HG03439 (cell line): ENCODE results near the gene CEMIP2.
"Not testable (repeated sequence)": the region's sequence is repeated elsewhere in the genome, so short reads cannot be mapped to it uniquely, and the experiment has no call there.

Experiments used
- ATAC-seq: cut with Tn5 transposase; IDR thresholded peaks from one replicate; pipeline ENCODE4 v1.9.1; 2021; ENCODE audit warnings: mild to moderate bottlenecking, moderate library complexity; ENCODE audit not compliant: unreplicated experiment

CEMIP2 gene

DNA sequence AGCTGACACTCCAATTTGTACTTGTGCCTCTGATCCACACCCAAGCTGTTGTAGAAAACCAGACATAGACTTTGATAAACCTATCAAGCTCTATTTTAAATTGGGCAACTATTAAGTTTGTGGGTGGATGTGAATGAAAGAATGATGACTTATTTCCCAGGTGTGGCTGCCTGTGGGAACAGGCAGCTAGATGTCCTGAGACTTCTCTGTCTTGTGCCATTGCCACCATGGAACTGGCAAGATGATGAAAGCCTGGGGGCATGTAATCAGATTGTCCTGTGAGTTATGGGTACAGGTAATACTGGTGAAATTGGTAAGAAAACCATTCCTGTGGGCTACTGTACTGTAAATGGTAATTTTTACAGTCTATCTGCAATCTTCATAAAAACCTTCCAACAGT, 57.5 kb downstream of the CEMIP2 start:
- ATAC-seq, result no peak

DNA sequence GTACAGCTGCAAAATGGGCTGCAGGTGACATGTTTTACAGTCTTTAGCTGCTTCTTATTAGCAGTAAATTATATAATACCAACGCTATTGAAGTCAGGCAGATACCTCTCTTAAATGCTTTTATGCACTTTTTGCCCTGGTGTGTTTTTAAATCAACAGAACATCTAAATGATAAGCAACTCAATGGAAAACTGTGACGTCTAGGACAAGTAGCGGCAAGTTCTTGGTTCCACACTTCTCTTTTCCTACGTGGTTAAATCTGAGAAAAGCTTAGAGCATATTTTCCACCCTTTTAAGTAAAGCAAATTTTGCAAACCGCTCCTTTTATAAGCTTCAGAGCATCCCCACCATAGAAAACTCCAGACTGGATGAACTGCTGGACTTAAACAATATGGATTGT, 58.1 kb downstream of the CEMIP2 start:
- ATAC-seq, result no peak

DNA sequence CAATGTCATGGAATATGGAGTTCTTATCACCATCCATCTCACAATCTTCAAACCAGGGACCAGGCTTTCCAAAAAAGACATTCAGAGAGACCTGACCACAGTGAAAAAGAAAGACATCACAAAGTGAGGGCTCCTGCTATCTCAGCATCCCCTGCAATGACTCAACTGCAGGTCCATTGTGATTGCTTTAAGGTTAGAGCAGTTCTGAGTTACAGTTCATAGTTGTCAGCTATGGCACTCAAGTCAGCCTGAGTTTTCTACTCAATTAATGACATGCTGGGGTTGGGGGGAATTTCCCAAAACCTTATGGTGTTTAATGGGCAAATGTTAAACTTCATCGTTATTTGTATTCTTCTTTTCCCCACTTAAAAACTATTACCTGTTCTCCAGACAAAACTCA, 58.9 kb downstream of the CEMIP2 start:
- no peak for ATAC-seq

DNA sequence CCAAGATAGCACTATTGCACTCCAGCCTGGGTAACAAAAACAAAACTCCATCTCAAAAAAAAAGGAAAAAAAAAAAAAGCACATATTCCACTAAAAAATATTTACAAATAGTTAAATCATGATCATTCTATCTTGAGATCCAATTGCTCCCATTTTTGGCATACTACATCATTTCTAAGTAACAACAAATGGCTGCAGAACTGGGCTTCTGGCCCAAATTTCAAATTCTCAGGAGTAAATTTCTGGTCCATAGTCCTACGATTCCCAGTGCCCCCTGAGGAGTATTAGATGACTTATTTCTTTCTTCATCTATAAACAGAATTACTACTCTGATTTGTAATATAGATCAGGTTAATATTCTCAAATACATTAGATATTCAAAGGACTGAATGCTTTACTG, 62.1 kb downstream of the CEMIP2 start:
- no peak for ATAC-seq

DNA sequence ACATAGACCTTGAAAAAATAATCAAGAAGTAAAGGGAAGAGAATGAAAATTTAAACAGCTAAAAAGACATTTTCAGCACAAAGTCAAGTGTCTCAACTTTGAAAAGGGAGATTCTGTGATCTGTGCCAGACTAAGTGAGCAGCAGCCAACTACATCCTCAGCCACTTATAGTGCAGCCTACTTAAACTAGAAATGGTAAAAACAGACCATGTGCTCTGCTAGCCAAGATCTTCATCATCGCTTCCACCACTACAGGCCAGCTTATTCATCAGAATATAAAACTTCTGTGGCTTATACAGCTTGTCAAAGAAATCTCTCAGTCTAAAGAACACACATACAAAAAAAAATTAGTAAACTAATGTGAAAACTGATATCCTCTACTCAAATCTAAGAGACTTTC, 63.5 kb downstream of the CEMIP2 start:
- no peak for ATAC-seq

DNA sequence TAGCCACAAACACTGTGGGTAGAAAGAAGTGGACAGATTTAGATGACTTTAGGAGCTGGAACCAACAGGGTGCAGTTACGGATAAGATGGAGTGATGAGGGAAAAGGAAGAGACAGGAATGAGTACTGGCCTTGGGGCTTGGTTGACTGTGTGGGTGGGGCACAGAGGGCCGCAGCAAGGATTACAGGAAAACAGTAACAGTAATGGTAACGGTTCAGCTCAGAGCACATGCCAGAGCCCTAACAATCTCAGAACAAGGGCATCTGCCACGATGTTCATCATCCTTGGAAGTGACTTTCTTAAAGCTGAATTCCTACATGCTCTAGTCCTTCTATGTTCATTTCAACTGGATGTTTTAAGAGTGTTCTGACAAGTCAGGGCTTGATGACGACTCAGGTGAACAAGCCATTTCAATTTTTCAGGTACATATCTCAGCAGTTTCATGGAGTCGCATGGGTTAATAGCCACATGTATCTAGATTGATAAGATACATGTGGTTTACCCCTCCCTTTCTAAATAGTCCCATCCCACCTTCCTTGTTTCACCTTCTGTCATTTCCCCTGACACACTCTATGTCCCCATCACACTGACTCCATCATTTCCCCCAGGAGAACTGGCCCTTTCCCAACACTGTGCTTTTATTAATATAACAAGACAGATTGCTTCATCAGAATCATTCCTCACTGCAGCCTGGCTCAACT, 65.0 kb downstream of the CEMIP2 start:
- no peak for ATAC-seq

DNA sequence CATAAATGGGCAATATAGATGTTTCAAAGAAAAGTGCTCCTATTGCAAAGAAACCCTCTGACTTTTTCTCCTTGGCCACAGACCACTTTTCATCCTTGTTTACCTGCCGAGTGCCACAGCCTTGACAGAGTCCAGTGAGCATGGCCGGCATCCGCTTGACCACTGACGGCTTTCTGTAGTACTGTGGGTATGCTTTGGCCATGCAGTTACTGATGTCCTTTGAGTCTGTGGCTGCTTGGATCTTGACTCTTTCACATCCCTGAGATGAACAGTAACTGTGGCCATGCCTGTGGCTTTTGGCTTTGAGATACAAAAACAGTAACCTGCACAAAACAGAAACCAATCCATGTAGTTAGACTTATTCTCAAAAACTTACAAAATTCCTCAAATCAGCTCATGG, 70.4 kb downstream of the CEMIP2 start:
- ATAC-seq, result no peak

DNA sequence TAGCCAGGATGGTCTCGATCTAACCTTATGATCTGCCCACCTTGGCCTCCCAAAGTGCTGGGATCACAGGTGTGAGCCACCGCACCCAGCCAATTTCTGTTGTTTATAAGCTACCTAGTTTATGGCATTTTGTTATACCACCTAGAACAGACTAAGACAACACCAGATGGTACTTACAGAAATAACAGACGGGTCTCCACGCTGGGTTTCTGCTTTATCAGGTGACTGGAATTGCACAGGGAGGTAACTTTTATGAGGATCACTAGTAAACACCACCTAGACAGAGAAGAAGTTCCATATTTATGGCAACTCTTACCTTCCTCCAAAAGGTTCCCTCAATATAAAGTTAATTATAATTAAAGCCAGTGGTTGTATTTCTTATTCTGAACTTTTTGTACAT, 74.0 kb downstream of the CEMIP2 start:
- no peak for ATAC-seq

DNA sequence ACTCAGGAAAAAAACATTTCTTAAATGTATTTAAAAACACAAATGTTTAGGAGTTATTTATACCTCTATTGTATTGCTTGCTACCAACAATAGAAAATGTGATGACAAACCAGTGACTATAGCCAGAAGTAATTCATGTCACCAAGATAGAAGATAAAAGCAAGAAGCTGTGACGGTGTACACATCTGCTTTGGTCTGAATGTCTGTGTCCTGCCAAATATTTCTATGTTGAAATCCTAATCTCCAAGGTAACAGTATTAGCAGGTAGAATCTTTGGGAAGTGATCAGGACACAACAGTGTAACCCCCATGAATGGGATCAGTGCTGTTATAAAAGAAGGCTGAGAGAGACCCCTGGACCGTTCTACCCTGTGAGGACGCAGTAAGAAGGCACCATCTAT, 74.7 kb downstream of the CEMIP2 start:
- no peak for ATAC-seq

DNA sequence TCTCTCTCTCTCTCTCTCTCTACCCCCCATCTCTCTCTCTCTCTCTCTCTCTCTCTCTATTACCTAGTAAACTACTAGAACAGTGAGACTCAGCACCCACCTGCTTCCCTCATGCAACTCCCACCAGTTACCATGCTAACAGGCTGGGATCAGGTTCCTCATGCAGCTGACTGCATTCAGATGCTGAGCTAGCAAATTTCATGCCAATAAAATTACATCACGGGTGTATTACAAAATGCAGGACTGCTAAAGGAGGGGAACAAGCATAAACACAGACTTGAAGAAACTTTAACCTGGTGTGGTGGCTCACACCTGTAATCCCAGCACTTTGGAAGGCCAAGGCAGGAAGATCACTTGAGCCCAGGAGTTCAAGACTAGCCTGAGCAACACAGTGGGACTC, 76.0 kb downstream of the CEMIP2 start:
- ATAC-seq, result no peak

DNA sequence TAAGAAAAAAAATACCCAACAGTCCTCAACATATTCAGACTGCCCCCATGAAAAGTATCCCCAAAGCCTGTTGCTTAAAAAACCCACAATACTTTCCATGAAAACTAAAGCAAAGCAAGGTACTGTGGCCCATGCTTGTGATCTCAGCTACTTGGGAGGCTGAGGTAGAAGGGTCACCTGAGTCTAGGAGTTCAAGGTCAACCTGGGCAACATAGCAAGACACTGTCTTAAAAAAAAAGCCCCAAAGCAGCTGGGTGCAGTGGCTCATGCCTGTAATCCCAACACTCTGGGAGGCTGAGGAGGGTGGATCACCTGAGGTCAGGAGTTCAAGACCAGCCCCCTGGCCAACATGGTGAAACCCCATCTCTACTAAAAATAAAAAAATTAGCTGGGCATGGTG, 76.7 kb downstream of the CEMIP2 start:
- ATAC-seq, result not testable (repeated sequence)

DNA sequence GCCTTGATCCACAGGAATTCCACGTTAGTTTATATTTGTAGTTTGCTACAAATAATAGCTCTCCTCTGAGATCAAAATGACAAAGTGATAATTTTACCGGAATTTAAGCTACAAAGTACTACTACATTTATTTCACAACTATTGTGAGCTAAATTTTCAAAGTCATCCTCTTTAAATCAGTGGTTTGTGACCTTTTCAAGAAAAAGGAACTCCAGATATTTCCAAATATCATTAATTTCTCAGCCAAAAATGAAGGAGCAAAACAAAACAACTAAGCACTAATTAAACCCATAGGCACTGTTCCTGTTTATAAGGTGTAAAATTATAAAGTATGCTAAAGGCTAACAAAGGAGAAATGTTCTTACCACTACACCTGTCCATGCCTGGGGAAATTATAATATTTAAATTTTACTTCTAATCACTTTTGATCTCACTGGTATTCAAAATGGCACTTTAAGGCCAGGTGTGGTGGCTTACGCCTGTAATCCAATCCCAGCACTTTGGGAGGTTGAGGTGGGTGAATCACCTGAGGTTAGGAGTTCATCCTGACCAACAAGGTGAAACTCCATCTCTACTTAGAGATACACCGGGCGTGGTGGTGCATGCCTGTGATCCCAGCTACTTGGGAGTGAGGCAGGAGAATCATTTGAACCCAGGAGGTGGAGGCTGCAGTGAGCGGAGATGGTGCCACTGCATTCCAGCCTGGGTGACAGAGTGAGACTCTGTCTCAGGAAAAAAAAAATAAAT, 77.5 kb downstream of the CEMIP2 start:
- no peak for ATAC-seq

DNA sequence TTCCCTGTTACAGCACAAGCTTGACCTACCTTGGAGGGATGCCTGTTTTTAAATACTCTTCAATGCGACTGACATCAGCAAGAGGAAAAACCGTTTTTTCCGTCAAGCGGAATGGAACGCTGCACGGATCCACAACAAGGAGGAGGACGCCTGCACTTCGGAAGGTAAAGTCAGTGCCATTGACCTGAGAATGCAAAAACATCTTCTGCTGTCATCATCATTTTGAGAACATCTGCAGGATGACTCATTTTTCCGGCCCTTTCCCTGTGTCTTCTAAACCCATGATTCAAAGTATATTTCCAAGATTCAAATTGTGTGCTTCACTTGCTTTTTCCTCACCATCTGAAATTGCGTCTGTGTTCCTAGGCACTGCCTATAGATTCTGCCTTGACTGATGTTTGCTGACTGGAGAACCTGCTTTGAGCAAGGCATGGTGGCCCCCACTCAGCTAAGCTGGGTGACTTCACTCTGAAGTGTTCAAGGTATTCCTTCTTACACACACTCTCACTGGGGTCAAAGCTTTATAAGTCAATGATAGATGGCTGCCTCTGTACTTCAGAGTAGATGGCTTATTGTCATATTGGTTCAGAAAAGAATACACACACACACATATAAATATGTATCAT, 78.1 kb downstream of the CEMIP2 start:
- ATAC-seq, result no peak

DNA sequence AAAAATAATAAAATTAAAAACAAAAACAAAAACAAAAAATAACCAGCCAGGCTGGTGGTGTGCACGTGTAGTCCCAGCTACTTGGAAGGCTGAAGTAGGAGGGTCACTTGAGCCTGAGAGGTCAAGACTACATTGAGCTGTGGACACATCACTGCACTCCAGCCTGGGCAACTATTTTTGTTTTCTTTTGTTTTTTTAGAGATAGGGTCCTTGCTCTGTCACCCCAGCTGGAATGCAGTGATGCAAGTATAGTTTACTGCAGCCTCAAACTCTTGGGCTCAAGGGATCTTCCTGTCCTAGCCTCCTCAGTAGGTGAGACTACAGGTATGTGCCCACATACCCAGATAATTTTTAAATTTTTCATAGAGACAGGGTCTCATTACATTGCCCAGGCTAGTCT, 80.6 kb downstream of the CEMIP2 start:
- no peak for ATAC-seq

DNA sequence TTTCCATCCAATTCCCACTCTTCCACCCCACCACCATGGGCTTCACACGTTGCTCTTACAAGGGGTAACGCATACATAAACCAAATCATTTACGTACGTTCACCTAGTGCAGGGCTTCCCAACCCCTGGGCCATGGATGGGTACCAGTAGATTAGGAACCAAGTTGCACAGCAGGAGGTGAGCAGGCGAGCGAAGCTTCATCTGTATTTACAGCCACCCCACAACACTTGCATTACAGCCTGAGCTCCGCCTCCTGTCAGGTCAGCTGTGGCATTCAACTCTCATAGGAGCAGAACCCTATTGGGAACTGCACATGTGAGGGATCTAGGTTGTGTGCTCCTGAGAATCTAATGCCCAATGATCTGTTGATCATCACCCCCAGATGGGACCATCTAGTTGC, 82.3 kb downstream of the CEMIP2 start:
- no peak for ATAC-seq

DNA sequence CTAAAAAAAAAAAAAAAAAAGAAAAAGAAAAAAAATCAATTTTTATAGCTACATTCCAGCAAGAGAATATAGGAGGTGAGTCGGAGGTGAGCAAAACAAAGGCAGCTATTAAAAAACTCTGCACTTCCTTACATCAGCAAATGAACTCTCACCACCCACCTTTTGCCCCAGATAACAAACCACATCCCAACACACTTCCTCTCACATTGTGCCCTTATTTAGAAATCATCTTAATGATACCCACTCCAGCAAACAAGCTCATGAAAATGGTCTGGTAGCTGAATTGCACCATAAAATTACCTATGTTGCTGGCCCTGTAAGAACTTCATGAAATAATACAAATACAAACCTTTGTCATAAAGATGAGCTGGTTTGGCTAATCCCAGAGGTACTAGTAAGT, 82.9 kb downstream of the CEMIP2 start:
- no peak for ATAC-seq

DNA sequence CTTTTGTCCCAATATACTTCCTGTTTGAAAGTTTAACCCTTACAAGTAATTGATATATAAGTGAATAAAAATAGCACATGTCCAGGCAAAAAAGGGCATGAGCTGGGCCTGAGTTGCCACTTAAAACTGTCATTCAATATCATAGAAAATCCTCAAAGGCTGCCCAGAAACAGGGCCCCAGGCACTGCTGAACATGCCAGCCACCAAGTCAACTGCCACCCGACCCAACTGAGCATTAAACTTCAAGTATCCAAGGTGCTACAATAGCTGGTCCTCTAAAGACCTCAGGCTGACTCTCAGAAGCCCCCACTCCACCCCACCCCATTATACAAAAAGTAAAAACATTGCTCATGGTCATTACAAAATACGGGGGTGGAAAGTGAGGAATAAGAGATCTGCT, 83.7 kb downstream of the CEMIP2 start:
- no peak for ATAC-seq

DNA sequence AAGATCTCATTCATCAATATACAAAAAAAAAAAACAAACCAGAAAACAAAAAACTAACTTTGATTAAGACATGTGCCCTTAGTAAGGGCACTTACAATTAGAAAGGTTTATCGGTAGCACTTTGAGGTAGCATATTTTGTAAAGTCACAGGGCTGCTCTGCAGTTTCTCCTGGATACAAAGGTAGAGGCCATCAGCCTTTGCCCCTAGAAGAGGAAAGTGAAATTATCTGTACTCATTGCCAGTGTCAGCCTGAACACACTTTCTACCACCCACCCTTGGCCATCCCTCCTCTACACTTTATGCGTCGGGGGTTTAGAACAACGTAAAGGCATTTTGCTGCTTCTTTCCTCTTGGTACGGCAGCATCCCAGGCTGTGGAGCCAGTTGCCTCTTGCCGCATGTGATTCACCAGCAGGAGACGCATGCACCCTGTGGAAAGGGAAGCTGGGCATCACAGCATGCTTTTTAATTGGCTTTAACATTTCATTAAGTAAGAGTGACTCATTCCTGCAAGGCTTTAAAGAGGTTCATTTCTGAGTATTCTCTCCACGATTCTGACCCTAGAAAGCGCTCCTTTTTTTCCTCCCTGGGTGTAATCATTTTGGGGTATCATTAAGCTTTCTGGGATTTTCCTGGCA, 84.6 kb downstream of the CEMIP2 start:
- no peak for ATAC-seq

DNA sequence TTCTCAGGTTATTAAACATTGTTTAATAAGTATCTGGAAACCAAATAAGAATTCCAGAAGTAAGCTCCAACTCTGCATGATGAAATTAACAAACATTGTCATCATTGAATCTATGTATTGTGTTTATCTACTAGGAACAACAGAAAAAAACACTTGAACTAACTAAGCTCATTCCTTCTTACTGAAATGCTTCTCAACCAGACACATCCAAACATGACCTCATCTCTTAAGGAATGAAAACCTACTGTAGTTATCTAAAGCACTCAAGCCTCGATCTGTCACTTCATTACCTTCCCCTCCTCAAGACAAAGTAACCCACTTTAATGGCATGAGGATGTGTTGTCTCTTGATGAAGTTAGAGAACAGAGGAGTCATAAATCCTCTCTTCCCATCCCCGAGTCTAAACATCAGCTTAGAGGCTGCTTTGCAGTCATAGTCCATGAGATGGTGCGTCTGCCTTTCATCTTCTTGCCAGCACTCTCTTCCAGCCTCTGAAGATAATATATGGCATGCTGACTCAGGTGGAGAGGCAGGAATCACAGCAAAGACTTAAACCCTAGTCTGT, 86.5 kb downstream of the CEMIP2 start:
- ATAC-seq, result no peak

DNA sequence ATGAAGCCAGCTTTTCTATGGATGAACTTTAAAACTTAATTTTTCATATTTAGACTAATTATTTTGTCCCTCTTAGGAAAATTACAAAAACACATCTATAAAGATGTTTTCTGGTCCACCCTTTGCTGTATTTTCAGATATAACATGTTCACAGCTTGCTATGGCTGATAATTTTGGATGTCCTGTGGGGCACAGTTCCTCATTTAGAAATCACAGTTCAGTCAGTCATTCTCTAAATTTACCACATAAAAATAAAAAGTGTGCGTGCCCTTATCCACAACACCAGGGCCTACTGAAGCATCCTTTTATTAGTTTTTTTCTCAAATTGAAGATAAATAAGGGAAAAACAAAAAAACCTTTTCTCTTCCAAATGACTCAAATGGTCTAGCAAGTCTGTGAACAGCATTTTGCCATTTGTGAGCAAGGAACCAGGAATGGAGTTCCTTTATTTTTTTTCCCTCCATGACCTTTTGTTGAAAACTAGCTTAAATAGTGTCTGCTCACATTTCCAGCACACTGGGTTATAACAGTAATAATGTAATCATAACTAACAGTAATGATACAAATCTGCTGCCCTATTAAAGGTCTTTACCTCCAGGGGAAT, 87.1 kb downstream of the CEMIP2 start:
- no peak for ATAC-seq
